GM19023 (cell line): ENCODE results near the gene KRT14.
"Not testable (repeated sequence)": the region's sequence is repeated elsewhere in the genome, so short reads cannot be mapped to it uniquely, and the experiment has no call there.

Source experiments
- ATAC-seq: cut with Tn5 transposase; IDR thresholded peaks from one replicate; pipeline ENCODE4 v1.9.1; 2021; ENCODE audit warnings: mild to moderate bottlenecking, moderate library complexity; ENCODE audit not compliant: unreplicated experiment

The KRT14 gene

DNA sequence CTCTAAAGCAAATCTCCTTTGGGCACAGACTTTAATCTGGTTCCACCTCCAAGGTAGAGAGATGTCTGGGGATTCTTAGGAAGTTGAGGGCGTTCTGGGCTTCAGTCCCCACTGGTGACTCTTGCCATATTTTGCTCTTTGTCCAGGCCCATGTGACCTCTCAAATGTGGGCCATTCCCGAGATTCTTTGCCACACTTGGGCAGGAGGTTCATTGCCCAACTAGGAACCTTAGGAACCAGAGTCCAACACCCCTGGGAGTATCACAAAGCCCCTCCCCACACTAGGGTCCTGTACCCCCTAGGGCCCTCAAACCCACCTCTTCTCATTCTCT is 6.5 kb downstream of the KRT14 start:
- no peak for ATAC-seq

DNA sequence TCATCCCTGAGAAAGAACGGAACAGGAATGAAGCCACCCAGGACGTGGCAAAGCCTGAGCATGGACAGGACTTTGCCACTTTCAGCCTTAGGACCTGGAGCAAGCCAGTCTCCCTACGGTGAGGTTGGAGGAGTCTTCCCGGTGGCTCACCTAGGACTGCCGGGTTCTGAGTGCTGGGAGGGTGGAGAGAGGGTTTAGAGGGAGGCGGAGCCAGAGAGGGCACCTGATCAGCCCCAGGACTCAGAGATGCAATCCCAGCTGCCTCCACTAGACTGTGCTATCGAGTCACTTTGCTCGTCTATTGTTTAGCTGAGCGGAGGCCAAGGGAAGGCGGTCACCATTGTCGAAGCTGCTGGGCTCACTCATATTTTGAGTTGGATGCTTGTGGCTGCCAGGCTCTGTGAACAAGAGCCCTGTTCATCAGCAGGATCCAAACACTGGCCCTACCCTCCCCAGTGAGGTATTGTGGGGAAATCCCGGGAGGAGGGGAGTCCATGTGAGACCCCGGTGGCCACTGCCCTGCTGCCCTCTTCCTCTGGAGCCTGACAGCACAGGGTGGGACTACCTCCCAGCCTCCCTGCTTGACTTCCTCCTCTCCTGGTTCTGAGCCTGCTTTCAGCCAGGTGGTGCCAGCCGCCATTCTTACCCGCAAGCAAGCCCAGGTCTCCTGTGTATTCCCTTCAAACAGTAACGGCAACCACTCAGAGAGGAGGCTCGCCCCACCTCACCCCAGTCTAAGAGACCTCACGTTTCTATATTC is 7.0 kb downstream of the KRT14 start:
- ATAC-seq: no peak

DNA sequence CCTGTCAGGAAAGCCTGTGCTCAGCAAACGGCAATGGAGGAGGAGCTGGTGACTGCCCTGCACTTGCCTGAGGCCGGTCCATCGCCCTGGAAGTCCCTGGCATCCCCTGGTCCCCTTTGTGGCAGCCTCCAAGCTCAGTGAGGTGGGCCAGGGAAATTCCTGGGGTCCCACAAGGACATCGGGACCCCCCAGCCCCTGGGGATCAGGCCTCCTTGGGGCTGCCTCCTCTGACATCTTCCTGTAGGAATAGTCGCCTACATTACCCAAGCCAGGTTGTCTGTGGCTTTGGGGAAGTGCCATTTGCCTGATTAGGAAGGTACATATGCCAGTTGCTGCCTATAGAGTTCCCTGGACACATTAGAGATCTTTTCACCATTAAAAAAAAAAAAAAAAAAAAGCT is 7.7 kb downstream of the KRT14 start:
- no peak for ATAC-seq

DNA sequence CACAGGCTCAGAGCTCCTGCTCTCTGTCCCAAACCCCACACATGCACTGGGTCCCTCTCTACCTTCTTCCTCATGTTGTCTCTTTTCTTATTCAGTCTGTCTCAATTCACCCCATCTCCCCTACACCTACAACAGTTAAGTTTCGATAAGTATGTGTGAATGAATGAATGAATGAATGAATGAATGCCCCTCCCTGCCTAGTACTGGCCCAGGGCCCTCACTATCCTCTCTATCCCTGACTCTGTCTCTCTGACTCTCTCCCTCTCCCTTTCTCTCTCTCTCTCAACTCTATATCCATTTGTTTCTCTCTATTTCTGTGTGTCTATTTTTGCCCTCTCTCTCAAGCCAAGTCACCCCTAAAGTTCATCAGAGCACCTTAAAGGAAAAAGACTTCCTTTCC is 8.2 kb downstream of the KRT14 start:
- ATAC-seq: no peak

DNA sequence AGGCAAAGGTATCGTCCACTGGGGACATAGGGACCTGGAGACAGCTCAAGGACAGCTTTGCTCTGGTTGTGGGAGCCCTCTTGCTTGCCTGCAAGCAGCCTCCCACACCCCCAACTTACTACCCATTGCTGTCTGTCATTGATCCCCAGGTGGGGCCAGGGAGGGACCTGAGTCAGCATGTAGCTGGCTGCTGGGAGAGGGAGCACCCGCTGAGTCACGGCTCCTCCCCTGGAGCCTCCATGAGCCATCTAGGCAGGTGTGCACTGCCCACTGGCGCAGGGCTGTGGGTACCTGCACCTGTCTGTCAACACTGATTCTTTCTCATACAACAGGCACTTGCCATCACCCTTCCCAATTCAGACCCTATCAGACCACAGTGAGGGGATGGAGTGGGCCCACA is 10.0 kb downstream of the KRT14 start:
- ATAC-seq: not testable (repeated sequence)

DNA sequence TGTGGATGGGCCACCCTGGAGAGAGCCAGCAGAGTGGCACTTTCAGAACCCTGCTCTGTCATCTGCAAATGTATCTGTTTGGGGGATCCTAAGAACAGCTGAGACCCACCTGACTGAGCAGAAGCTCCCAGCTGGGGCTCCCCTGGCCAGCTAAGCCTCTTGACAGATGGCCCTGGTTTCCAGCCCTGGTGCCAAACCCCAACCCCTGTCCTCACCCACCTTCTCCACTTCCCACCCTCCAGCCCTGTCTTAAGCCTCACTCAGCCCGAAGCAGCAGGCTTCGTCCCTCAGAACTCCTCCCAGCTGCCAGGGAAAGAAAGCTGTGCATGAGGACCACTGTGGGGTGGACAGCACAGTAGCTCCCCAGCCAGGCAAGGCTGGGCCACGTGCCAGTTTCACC is 11.4 kb downstream of the KRT14 start:
- no peak for ATAC-seq

DNA sequence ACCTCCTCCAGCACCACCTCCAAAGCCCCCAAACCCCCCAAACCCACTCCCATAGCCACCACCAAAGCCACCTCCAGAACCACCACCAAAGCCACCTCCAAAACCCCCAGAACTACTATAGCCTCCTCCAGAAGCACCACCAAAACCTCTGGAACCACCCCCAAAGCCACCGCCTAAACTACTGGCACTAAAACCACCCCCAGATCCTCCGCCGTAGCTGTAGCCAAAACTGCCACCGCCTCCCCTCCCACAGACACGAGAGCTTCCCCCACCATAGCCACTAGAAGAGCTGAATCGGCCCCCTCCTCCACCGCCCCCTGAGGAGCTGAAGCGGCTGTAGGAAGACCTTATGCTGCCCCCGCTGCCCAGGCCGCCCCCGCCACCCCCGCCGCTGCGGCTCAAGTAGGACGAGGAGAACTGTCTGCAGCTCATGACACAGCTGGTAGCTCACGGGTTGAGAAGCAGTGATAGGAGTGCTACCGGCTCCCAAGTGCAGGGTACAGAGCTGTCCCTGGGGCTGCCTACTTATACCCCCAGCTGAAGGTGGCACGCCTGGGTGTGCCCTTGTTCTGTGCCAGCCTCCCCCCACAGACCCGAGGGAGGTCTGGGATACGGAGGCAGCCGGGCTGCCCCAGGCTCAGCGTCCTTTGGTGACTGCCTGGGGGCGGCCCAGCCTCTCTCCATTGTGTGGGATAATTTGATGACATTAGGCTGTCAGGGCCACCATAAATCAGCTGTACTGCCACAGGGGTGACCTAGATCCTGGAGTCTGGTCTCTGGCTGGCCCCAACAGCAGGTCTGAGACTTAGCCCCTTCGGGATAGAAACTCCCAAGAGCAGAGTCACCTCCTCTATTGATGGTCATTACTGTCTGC is 14.9 kb downstream of the KRT14 start, which contains the start of gene KRT9:
TSS of gene KRT9 (minus strand) at position 499 of the 874 bp plus-strand sequence. CDS start at position 432, 67 bp downstream.
- no peak for ATAC-seq

DNA sequence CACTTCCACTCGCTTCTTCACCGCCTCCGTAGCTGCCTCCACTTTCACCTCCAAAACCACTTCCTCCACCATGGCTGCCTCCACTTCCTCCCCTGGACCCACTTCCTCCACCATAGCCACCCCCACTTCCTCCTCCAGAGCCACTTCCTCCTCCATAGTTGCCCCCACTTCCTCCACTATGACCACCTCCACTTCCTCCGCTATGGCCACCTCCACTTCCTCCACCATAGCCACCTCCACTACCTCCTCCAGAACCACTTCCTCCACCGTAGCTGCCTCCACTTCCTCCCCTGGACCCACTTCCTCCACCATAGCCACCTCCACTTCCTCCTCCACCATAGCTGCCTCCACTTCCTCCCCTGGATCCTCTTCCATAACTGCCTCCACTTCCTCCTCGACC is 19.4 kb downstream of the KRT14 start:
- ATAC-seq: no peak

DNA sequence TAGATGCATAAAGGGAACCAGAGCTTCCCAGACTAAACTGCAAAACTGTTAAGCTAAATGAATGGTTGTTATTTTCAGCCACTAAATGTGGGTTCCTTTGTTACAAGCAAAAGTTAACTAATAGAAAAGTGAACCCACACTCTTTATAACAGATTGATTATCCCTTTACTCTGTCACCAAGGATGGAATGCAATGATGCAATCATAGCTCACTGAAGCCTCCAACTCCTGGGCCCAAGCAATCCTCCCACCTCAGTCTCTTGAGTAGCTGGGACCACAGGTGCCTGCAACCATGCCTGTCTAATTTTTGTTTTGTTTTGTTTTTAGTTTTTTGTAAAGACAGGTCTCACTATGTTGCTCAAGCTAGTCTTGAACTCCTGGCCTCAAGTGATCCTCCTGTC is 21.4 kb downstream of the KRT14 start:
- no peak for ATAC-seq

DNA sequence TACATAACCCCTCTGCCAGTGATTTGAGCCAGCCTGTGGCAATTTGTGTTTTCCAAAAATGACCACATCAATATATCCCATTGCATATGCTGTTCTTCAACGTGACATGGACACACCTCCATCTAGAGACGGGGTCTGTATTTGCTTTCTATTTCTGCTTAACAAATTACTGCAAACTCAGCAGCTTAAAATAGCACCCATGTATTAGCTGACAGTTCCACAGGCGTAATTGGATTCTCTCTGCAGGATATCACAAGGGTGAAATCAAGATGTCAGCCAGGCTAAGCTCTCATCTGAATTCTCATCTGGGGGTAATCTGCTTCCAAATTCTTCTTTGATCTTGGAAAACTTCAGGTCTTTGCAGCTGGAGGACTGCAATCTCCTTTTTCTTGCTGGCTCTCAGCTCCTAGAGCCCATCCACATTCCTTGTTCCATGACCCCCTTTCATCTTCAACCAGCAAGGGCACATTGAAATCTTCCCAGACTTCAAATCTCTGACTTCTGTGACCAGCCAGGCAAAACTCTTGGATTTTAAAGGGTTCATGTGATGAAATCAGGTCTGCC is 23.0 kb downstream of the KRT14 start:
- ATAC-seq: no peak

DNA sequence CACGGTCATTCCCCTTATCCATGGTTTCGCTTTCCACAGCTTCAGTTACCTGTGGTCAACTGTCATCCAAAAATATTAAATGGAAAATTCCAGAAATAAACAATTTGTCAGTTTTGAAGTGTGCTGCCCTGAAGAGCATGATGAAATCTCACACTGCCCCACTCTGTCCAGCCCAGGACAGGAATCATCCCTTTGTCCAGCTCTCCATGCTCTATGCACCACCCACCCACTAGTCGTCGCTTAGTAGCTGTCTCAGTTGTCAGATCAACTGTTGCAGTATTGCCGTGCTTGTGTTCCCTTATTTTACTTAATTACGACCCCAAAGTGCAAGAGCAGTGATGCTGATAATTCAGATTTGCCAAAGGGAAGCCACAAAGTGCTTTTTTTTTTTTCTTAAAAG is 25.1 kb downstream of the KRT14 start:
- ATAC-seq: no peak

DNA sequence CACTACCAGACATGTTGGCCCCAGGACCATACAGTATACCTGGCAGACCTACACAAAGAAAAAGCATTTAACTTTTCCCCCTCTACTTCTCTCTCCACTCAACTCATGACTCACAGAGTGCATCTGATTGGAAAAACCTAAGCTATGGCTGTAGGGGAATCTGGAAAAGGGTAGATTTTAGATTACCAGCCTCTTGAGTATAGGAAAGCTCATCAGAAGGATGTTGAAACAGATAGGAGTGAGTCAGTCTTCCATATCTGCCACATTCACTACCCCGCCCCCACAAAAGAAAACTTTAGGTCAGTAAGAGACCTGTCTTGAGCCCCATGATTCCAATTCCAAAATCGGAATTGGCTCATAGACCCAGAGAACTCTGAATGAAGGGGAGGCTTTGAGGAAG is 27.1 kb downstream of the KRT14 start:
- no peak for ATAC-seq

DNA sequence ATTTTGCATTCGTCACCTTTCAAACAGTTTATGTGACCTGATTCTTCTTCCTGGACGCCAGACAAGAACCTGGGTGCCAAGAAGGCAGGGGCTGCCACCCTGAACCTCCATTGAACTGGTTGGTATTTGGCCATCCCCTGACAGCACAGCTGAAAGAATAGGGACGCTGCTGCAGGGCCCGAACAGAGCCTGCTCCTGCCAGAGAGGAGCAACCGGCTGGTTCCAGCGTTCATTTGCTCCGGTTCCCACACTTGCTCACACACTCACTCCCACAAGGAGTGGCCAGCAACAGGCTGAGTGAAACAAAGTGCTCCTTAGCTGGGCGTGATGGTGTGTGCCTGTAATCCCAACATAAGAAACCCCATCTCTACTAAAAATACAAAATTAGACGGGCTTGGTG is 29.8 kb downstream of the KRT14 start:
- no peak for ATAC-seq

DNA sequence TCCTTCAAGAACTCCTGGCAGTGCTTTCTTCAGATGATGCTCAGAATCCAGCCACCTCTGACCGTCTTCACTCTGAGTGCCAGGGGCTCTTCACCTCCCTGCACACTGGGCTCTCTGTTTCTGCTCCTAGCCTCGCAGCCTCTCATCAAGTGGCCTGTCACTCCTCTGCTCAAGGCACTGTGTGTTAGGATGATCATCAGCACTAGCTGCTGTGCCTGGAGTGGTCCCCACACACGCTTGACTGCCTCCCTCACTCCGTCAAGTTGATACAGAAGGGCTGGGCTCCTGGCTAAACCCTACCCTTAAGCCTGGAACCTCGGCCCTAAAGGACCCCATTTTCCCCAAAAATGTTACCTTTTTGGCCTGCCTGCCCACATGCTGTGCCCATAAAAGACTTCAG is 30.4 kb downstream of the KRT14 start:
- no peak for ATAC-seq

DNA sequence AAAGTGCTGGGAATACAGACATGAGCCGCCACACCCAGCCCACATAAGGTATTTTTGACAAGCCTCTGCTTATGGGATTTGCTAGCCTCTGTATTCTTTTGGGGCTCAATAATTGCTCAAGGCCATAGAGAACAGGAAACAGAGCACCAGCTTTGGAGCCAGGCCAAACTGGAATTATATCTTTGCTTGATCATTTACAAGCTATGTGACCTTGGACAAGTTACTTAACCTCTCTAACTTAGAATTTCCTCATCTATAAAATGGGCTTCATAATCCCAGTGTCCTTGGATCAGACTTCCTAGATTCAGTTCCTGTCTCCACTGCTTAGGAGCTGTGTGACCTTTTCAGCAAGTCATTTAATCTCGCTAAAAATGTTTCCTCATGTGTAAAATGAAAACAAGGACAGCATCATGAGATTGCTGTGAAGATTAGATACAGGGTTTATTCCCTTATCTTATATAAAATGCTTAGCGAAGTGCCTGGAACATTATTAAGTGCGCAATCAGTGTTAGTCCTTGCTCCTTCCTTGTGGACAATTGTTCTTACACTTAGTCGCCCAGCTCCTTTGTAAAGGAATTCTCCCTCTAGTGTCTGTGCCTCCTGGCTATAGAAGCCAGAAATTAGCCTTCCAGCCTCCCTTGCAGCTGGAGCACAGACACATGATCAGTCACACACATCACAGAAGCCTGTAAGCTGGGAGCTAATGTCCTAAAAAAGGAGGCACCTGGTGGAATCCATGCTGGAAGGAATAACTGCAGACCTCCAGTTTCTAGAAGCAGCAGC is 31.4 kb downstream of the KRT14 start:
- ATAC-seq: no peak

DNA sequence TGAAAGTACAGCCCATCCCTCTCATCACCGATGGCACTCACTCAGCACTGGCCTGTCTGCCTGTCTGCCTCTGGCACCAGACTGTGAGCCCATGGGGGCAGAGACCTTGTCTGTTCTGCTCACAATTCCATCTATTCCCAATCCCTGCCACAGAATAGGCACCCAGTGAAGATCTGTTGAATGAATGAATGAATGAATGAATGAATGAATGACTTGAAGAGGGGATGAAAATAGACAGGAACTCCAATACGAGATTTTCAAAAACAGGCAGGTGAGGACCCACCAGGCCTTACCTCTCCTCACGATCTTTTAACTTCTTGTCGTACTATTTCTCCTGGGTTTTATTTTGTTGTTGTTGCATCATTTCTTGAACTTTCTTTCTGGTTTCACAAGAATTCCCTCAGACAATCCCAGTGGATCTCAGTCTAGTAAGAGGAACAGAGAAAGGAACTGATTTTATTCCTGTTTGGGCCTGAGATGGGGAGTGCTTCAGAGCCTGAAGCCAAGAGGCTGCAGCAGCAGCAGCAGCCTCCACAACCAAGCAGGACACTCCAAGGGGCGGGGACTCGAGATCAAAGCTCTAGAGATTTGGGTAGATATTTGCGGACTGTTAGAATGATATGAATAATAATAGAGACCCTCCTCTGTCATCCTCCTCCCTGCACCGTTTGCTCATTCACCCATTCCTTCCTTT is 32.6 kb downstream of the KRT14 start:
- no peak for ATAC-seq

DNA sequence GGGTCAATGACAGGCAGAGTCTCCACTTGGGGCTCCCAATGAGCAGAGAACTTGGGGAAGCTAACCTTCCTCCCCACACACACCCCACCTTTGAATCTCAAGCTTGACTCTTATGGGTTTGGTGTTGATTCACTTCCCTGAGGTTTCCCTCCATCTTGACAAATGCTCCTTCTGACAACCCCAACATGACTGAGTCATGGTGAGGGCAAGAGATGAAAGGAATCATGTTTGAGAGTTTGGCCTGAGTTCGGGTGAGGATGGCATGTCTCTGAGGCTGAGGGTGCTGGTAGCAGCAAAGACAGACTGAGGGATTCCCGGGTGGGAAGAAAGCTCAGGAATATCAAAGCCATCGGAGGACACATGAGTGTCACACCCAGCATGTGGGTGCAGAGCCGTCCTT is 33.5 kb downstream of the KRT14 start:
- ATAC-seq: no peak

DNA sequence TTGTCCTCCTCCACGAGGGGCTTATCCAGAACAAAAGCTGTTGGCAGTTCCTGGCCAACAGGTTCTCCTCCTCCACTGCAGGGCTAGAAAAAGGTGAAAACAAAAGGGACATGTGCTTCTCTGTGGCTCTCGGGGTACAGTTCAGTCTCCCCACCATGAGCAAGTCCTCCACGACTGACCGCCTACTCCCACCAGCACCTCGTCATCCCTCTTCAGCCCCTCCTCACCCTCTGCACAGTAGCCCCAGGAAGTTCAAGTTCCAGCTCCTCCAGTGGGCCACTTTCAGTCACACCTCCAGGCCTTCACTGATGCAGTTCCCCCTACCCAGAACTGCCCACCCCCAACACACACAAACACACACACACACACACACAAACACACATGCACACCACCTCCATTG is 34.2 kb downstream of the KRT14 start:
- ATAC-seq: no peak

DNA sequence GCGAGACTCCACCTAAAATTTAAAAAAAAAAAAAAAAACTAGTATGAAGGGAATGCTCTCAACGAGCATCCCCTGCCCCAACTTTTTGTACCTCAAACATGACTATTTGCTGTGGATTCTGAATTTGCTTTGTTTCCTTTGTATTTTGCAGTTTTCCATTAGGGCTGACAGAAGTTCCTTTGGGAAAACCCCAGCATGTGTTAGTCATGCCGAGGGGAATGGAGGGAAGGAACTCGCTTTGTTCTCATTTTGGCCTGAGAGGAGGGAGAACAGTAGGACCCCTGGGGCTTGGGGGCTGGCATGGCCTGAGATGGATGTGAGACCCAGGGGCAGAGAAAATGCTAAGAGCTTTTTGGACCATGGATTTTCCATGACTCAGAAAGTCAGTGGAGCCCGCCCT is 35.3 kb downstream of the KRT14 start:
- ATAC-seq: no peak

DNA sequence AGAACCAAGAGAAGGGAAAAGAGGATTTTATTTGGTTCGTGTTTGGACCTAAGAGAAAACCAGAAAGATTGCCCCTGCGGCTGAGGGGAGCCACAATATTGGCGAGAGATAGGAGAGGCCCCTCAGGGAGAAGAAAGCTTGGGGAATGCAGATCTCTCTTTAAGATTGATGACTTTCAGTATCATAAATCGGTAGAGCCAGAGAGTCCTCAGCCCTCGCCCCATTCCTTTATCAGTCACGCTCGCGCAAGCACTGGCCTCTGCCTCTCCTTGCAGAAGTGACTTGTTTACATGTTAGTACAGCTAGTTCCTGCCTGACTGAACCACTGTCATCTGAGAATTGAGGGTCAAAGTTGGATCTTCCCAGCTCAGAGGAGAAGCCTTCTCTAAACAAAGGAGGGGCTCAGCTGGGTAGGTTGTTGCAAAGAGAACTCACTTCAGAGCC is 37.1 kb downstream of the KRT14 start:
- ATAC-seq: no peak
